GM18505 (cell line): Measurements from ENCODE around the gene RPS6KL1.

ENCODE experiments used
- ATAC-seq: cut with Tn5 transposase; IDR thresholded peaks from one replicate; pipeline ENCODE4 v1.9.1; 2021; ENCODE audit not compliant: unreplicated experiment
- POLR2A ChIP-seq: IDR thresholded peaks from 4 replicates; pipeline ENCODE4 v1.6.1; 2011; ENCODE audit warnings: borderline replicate concordance; ENCODE audit not compliant: insufficient read depth, insufficient read length; ENCODE audit errors: extremely low read depth

RPS6KL1 gene

GRCh38 chr14:74956280-74957072, 33.4 kb upstream of the RPS6KL1 start:
- ATAC-seq: no peak
- TF ChIP-seq POLR2A: no peak

GRCh38 chr14:74956027-74956279, 32.9 kb upstream of the RPS6KL1 start:
- TF ChIP-seq POLR2A: no peak
- ATAC-seq: no peak

GRCh38 chr14:74955229-74956026, 32.4 kb upstream of the RPS6KL1 start, which contains the start of gene PGF:
PGF (minus strand) TSS chr14:74955597; CDS start chr14:74955242, 355 bp downstream.
- no peak for TF ChIP-seq POLR2A
- ATAC-seq: no peak

GRCh38 chr14:74954947-74955228, 31.8 kb upstream of the RPS6KL1 start:
- ATAC-seq: no peak

GRCh38 chr14:74954232-74954946, 31.3 kb upstream of the RPS6KL1 start:
- no peak for TF ChIP-seq POLR2A
- no peak for ATAC-seq

More at GRCh38 chr14:74954947-74955228, 31.8 kb upstream of the RPS6KL1 start:
- no peak for TF ChIP-seq POLR2A

- no peak for TF ChIP-seq POLR2A
- ATAC-seq: no peak
These were observed 30.6 kb upstream of the RPS6KL1 start for GRCh38 chr14:74953686-74954085.

- no peak for TF ChIP-seq POLR2A
- ATAC-seq: no peak
These were observed 29.8 kb upstream of the RPS6KL1 start for GRCh38 chr14:74952697-74953484.

- ATAC-seq: no peak
- no peak for TF ChIP-seq POLR2A
These were observed 29.2 kb upstream of the RPS6KL1 start for GRCh38 chr14:74952180-74952665.

GRCh38 chr14:74951443-74952179, 28.6 kb upstream of the RPS6KL1 start:
- no peak for ATAC-seq
- no peak for TF ChIP-seq POLR2A

GRCh38 chr14:74950795-74951442, 27.9 kb upstream of the RPS6KL1 start:
- no peak for TF ChIP-seq POLR2A
- ATAC-seq: no peak

- no peak for ATAC-seq
- TF ChIP-seq POLR2A: no peak
These were observed 27.0 kb upstream of the RPS6KL1 start for GRCh38 chr14:74949859-74950573.
